Measurements from ENCODE around the gene ADARB2. TPM values are rescaled to one million over a fixed set of nuclear protein-coding genes. Genes with fewer than 3 reads are reported as not detected.

ADARB2 gene
- total RNA-seq, 4 donors from 2014 or later: 0.80 to 4.9 (median 2.3) TPM

DNA sequence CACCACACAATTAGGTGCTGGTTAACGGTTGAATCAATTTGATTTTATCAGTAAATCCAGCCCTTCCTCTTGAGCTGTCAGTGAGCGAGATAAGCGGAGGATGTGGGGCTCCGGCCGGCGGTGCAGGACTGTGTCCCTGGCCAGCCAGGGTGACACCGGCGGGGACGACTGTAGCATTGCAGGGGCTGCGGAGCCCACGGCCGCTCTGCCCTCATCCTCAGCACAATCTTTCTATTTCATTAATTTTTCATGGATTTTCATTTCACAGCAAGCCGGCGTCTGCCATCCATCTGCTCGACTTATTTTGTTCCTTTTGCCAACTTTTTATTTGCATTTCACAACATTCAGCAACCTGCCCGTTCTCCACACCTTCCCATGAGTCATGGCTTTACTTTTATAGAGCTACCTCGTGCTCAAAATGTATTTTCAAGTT lies 4.7 kb downstream of the ADARB2 start:
- DNase-seq: no peak
- H3K4me3 ChIP-seq: no peak overlapping the region
- no peaks in the 10 kb centered on the region for H3K36me3 ChIP-seq
- no peaks in the 10 kb centered on the region for H3K9me3 ChIP-seq
- H3K4me1 ChIP-seq: peaks cover 0 to 11% (median 4%) of the 10 kb centered on the region in 4 donors
- H3K27me3 ChIP-seq: peaks cover 62% of the 10 kb centered on the region
- intact Hi-C loops (cut with DNase I; ENCODE audit: low total_unique reads): no loop called here
- no peak overlapping the region for H3K27ac ChIP-seq
- TF ChIP-seq POLR2A (IDR thresholded peaks at IDR 0.05): no peak
- TF ChIP-seq, protein P1, sequence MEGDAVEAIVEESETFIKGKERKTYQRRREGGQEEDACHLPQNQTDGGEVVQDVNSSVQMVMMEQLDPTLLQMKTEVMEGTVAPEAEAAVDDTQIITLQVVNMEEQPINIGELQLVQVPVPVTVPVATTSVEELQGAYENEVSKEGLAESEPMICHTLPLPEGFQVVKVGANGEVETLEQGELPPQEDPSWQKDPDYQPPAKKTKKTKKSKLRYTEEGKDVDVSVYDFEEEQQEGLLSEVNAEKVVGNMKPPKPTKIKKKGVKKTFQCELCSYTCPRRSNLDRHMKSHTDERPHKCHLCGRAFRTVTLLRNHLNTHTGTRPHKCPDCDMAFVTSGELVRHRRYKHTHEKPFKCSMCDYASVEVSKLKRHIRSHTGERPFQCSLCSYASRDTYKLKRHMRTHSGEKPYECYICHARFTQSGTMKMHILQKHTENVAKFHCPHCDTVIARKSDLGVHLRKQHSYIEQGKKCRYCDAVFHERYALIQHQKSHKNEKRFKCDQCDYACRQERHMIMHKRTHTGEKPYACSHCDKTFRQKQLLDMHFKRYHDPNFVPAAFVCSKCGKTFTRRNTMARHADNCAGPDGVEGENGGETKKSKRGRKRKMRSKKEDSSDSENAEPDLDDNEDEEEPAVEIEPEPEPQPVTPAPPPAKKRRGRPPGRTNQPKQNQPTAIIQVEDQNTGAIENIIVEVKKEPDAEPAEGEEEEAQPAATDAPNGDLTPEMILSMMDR (IDR thresholded peaks at IDR 0.05): no peak
- TF ChIP-seq POLR2AphosphoS5 (IDR thresholded peaks at IDR 0.05): no peak
- TF ChIP-seq EP300 (IDR thresholded peaks at IDR 0.05; ENCODE audit: low read depth): no peak
- in situ Hi-C loops (cut with MboI; ENCODE audit: low pct_ligation_motif_present in 1 of 4, low pct_unique_long_range_greater_than_20kb in 1 of 4, low sequenced_read_pairs in 3 of 4): no loop called here
- WGBS, 2 donors (ENCODE audit: low coverage in 1 of 2): 52 to 61% methylated on average over 6 to 17 of the region's 17 CpGs

DNA sequence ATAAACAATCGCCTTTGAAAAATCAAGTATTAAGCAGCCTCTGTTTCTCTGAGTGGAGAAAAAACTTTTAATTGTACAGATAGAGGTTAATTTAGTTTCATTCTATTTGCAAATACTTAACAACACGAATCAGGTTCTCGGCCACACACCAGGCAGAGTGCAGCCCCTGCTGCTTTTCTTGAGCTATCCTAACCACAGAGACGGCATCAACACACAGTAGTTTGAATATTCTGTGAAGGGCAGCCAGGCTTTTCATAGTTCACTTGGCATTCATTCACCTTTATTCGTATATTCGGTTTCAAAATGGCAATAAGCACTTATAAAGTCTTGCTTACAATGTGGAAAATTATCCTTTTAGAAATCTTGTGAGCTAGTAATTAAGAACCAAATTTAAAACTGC lies 5.7 kb downstream of the ADARB2 start:
- no peak overlapping the region for H3K27ac ChIP-seq
- in situ Hi-C loops (cut with MboI; ENCODE audit: low pct_ligation_motif_present in 1 of 4, low pct_unique_long_range_greater_than_20kb in 1 of 4, low sequenced_read_pairs in 3 of 4): no loop called here
- H3K9me3 ChIP-seq: no peaks in the 10 kb centered on the region
- intact Hi-C loops (cut with DNase I; ENCODE audit: low total_unique reads): no loop called here
- no peak for TF ChIP-seq EP300 (IDR thresholded peaks at IDR 0.05; ENCODE audit: low read depth)
- TF ChIP-seq, protein P1 (IDR thresholded peaks at IDR 0.05): no peak
- no peak for TF ChIP-seq POLR2A (IDR thresholded peaks at IDR 0.05)
- no peak for TF ChIP-seq POLR2AphosphoS5 (IDR thresholded peaks at IDR 0.05)
- H3K4me1 ChIP-seq: peaks cover 0 to 1% (median 0%) of the 10 kb centered on the region in 4 donors
- DNase-seq: no peak
- H3K36me3 ChIP-seq: no peaks in the 10 kb centered on the region
- WGBS, 2 donors (ENCODE audit: low coverage in 1 of 2): 67 to 73% methylated on average over 6 of the region's 6 CpGs
- peaks cover 52% of the 10 kb centered on the region for H3K27me3 ChIP-seq
- no peak overlapping the region for H3K4me3 ChIP-seq

DNA sequence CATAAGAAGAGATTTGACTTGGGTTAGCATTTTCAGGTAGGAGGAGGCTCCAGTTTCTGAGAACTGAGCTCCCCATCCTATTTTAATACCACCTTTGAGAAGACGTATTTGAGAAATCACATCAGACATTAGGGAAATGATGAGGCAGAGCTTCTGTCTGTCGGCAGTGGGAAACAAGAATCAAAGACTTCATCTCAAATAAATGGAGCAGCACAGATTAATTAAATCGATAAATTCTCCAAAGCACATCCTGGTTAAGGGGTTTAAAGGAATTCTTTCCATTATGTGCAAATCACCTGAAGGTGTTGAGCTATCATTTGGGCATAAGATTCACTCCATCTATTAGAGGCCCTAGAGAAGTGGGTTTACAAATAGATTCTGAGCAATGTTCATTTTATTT lies 7.6 kb downstream of the ADARB2 start:
- Histone ChIP-seq H3K27me3 (peaks cover 34% of the 10 kb centered on the region), H3K4me3 (no peak overlapping the region), H3K27ac (no peak overlapping the region), H3K4me1 (no peaks in the 10 kb centered on the region), H3K9me3 (no peaks in the 10 kb centered on the region), H3K36me3 (no peaks in the 10 kb centered on the region)
- TF ChIP-seq POLR2AphosphoS5 (IDR thresholded peaks at IDR 0.05) (no peak), POLR2A (IDR thresholded peaks at IDR 0.05) (no peak), EP300 (IDR thresholded peaks at IDR 0.05; ENCODE audit: low read depth) (no peak)
- TF ChIP-seq, protein P1 (IDR thresholded peaks at IDR 0.05): no peak
- intact Hi-C loops (cut with DNase I; ENCODE audit: low total_unique reads): no loop called here
- WGBS, 2 donors (ENCODE audit: low coverage in 1 of 2): 70 to 81% methylated on average over 3 of the region's 3 CpGs
- DNase-seq: no peak
- in situ Hi-C loops (cut with MboI; ENCODE audit: low pct_ligation_motif_present in 1 of 4, low pct_unique_long_range_greater_than_20kb in 1 of 4, low sequenced_read_pairs in 3 of 4): no loop called here

DNA sequence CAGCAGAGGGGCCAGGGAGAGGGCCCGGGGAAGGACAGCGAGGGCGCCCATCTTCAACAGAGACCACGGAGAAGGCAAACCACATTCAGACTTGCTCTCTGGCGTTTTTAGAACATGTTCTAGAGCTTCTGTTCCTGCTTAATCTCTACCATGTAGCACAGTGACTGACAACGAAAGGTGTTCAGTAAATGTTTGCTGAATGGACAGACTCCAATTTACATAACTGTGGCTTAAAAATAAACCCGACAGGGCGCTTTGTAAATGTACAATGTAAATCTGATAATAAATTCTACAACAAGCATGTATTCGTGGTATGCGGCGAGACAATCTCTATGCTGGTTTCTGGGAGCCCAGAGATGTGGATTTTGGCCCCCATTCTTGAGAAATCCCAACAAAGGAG lies 10.5 kb downstream of the ADARB2 start:
- no peaks in the 10 kb centered on the region for H3K36me3 ChIP-seq
- H3K4me1 ChIP-seq: no peaks in the 10 kb centered on the region
- in situ Hi-C loops (cut with MboI; ENCODE audit: low pct_ligation_motif_present in 1 of 4, low pct_unique_long_range_greater_than_20kb in 1 of 4, low sequenced_read_pairs in 3 of 4) (no loop called here), intact Hi-C loops (cut with DNase I; ENCODE audit: low total_unique reads) (no loop called here)
- no peaks in the 10 kb centered on the region for H3K9me3 ChIP-seq
- H3K27ac ChIP-seq: no peak overlapping the region
- WGBS, 2 donors (ENCODE audit: low coverage in 1 of 2): 44 to 69% methylated on average over 5 to 11 of the region's 11 CpGs
- TF ChIP-seq POLR2A (IDR thresholded peaks at IDR 0.05) (no peak), EP300 (IDR thresholded peaks at IDR 0.05; ENCODE audit: low read depth) (no peak), POLR2AphosphoS5 (IDR thresholded peaks at IDR 0.05) (no peak)
- TF ChIP-seq, protein P1 (IDR thresholded peaks at IDR 0.05): no peak
- no peak for DNase-seq
- peaks cover 9% of the 10 kb centered on the region for H3K27me3 ChIP-seq
- no peak overlapping the region for H3K4me3 ChIP-seq
